Breast epithelium (tissue), 3 donors: Measurements from ENCODE around the gene EID2.

Source experiments
- POLR2AphosphoS5 ChIP-seq, 3 donors: sonication (generic); formaldehyde crosslinking; IDR thresholded peaks; one replicate each; pipeline ENCODE4 v1.6.1; 2017; ENCODE audit warnings: antibody characterized with exemption in 3 of 3
- TF ChIP-seq, protein P1 (sequence below), 3 donors: fragments of 450-650 bp; IDR thresholded peaks; one replicate each; pipeline ENCODE4 v1.5.1; 2016 to 2017; ENCODE audit warnings: antibody characterized with exemption in 3 of 3, mild to moderate bottlenecking in 3 of 3, moderate library complexity in 3 of 3

DNA sequence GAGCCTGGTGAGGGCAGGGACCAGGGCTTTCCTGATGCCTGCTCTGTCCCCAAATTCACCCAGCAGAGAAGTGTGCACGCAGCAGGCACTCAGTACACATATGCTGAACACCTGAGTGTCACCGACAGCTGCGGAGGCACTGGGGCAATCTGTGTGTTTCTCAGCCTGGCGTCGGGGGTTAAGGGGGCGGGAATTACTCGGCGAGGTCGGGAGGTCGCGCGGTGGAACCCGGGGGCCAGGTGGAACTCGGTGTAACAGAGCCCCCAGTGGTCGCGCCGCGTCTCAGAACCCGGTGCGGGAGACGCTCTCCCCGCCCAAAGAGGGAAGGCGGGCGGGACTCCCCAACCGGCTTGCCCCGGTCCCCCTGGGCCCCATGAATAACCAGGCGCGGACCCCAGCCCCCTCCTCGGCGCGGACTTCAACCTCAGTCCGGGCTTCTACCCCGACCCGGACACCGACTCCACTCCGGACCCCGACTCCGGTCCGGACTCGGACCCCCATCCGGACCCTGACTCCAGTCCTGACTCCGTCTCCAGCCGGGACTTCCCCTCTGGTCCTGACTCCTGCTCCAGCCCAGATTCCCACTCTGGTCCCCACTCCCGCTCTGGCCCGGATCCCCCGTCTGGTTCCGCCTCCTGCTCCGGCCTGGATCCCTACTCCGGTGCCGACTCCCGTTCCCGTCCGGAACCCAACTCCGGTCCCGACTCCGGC, 25.0 kb downstream of the EID2 start, which contains the start of gene SELENOV:
- no peak for TF ChIP-seq POLR2AphosphoS5 (IDR thresholded peaks at IDR 0.05)
- TF ChIP-seq, protein P1, sequence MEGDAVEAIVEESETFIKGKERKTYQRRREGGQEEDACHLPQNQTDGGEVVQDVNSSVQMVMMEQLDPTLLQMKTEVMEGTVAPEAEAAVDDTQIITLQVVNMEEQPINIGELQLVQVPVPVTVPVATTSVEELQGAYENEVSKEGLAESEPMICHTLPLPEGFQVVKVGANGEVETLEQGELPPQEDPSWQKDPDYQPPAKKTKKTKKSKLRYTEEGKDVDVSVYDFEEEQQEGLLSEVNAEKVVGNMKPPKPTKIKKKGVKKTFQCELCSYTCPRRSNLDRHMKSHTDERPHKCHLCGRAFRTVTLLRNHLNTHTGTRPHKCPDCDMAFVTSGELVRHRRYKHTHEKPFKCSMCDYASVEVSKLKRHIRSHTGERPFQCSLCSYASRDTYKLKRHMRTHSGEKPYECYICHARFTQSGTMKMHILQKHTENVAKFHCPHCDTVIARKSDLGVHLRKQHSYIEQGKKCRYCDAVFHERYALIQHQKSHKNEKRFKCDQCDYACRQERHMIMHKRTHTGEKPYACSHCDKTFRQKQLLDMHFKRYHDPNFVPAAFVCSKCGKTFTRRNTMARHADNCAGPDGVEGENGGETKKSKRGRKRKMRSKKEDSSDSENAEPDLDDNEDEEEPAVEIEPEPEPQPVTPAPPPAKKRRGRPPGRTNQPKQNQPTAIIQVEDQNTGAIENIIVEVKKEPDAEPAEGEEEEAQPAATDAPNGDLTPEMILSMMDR (IDR thresholded peaks at IDR 0.05) = no peak
